Vagina (tissue), 2 donors: Measurements from ENCODE around the gene PGM2.

Source experiments
- CTCF ChIP-seq, 3 experiments: fragments of 450-650 bp in 2 of 3; fragments of 200-600 bp in 1 of 3; sonication (generic) in 1 of 3; IDR thresholded peaks; one replicate each; pipeline ENCODE4 v1.5.1; 2017 to 2019; ENCODE audit warnings: antibody characterized with exemption in 3 of 3, mild to moderate bottlenecking in 2 of 3, moderate library complexity in 2 of 3
- POLR2A ChIP-seq, 2 donors: fragments of 450-650 bp; IDR thresholded peaks; one replicate each; pipeline ENCODE4 v1.6.1; 2017; ENCODE audit warnings: antibody characterized with exemption in 2 of 2, mild to moderate bottlenecking in 2 of 2, moderate library complexity in 2 of 2
- POLR2AphosphoS5 ChIP-seq, 2 donors: sonication (generic); formaldehyde crosslinking; IDR thresholded peaks; one replicate each; pipeline ENCODE4 v1.9.0; 2017; ENCODE audit warnings: antibody characterized with exemption in 2 of 2, mild to moderate bottlenecking in 2 of 2, low read depth in 1 of 2; ENCODE audit not compliant: insufficient read depth in 1 of 2

GRCh38 chr4:37882665-37883296 lies 56.3 kb downstream of the PGM2 start:
- TF ChIP-seq CTCF (IDR thresholded peaks at IDR 0.05) (no peak), POLR2A (IDR thresholded peaks at IDR 0.05) (no peak), POLR2AphosphoS5 (IDR thresholded peaks at IDR 0.05; ENCODE audit: insufficient read depth in 1 of 2, low read depth in 1 of 2) (no peak)
